ENCODE measurements around the gene TRA2B. TPM values are rescaled to one million over a fixed set of nuclear protein-coding genes. Genes with fewer than 3 reads are reported as not detected.

TRA2B gene
- total RNA-seq, 1 experiment from 2014 or later: 171 TPM

GRCh38 chr3:185984203-185984602, 46.4 kb upstream of the TRA2B start:
- no peaks in the 10 kb centered on the region for H3K9me3 ChIP-seq (ENCODE audit: control insufficient read depth, insufficient read depth, low read depth, low read length)
- H3K4me3 ChIP-seq (ENCODE audit: low read depth in 2 of 2, low read length in 2 of 2): no peak overlapping the region
- H3K4me1 ChIP-seq (ENCODE audit: control insufficient read depth, insufficient read depth, low read length): no peaks in the 10 kb centered on the region
- TF ChIP-seq, protein P1, sequence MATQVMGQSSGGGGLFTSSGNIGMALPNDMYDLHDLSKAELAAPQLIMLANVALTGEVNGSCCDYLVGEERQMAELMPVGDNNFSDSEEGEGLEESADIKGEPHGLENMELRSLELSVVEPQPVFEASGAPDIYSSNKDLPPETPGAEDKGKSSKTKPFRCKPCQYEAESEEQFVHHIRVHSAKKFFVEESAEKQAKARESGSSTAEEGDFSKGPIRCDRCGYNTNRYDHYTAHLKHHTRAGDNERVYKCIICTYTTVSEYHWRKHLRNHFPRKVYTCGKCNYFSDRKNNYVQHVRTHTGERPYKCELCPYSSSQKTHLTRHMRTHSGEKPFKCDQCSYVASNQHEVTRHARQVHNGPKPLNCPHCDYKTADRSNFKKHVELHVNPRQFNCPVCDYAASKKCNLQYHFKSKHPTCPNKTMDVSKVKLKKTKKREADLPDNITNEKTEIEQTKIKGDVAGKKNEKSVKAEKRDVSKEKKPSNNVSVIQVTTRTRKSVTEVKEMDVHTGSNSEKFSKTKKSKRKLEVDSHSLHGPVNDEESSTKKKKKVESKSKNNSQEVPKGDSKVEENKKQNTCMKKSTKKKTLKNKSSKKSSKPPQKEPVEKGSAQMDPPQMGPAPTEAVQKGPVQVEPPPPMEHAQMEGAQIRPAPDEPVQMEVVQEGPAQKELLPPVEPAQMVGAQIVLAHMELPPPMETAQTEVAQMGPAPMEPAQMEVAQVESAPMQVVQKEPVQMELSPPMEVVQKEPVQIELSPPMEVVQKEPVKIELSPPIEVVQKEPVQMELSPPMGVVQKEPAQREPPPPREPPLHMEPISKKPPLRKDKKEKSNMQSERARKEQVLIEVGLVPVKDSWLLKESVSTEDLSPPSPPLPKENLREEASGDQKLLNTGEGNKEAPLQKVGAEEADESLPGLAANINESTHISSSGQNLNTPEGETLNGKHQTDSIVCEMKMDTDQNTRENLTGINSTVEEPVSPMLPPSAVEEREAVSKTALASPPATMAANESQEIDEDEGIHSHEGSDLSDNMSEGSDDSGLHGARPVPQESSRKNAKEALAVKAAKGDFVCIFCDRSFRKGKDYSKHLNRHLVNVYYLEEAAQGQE (IDR thresholded peaks at IDR 0.05; ENCODE audit: insufficient read depth in 1 of 2, low read depth in 2 of 2, low read length in 1 of 2): no peak
- TF ChIP-seq SIN3A (IDR thresholded peaks at IDR 0.05; ENCODE audit: borderline replicate concordance, insufficient read depth, low read depth, low read length): no peak
- no peak for TF ChIP-seq CTCF (IDR thresholded peaks at IDR 0.05)
- TF ChIP-seq POLR2AphosphoS5 (IDR thresholded peaks at IDR 0.05; ENCODE audit: low read depth, low read length): no peak
- no peak for TF ChIP-seq TCF7L2 (IDR thresholded peaks at IDR 0.05; ENCODE audit: low read depth, low read length)
- no peaks in the 10 kb centered on the region for H3K27me3 ChIP-seq (ENCODE audit: control insufficient read depth, insufficient read depth, low read length)
- BruUV-seq (replicated peaks): no TSS peak
- POLR2A ChIA-PET: no interaction called here
- peak; percentile 27 for ATAC-seq
- H3K36me3 ChIP-seq (ENCODE audit: control insufficient read depth, insufficient read depth, low read length): no peaks in the 10 kb centered on the region
- H3K27ac ChIP-seq (ENCODE audit: low read length): no peak overlapping the region
- in situ Hi-C loops (cut with HindIII; ENCODE audit: low pct_unique_long_range_greater_than_20kb, low sequenced_read_pairs) (no loop called here), intact Hi-C loops (cut with micrococcal nuclease; ENCODE audit: unreplicated experiment) (loop anchor here (5.0 kb wide), 2 partner anchors 123 to 273 kb away; partner anchors contain the start of gene ETV5)
- CTCF ChIA-PET: no interaction called here
- no peak for DNase-seq (ENCODE audit: low read depth, low spot score)

GRCh38 chr3:185983495-185984141, 45.8 kb upstream of the TRA2B start:
- Histone ChIP-seq H3K4me1 (ENCODE audit: control insufficient read depth, insufficient read depth, low read length) (no peaks in the 10 kb centered on the region), H3K27ac (ENCODE audit: low read length) (no peak overlapping the region), H3K4me3 (ENCODE audit: low read depth in 2 of 2, low read length in 2 of 2) (peak overlapping the region in 1 of 2 experiments; percentile 21; a peak in 1 of 4 replicates), H3K27me3 (ENCODE audit: control insufficient read depth, insufficient read depth, low read length) (no peaks in the 10 kb centered on the region), H3K36me3 (ENCODE audit: control insufficient read depth, insufficient read depth, low read length) (no peaks in the 10 kb centered on the region), H3K9me3 (ENCODE audit: control insufficient read depth, insufficient read depth, low read depth, low read length) (no peaks in the 10 kb centered on the region)
- BruUV-seq (replicated peaks): no TSS peak
- DNase-seq (ENCODE audit: low read depth, low spot score) (peak; percentile 59), ATAC-seq (peak; percentile 97)
- ChIA-PET POLR2A (no interaction called here), CTCF (interaction anchor here (0.6 to 1.3 kb wide), 6 partner anchors 13 to 318 kb away, joined by 3 to 12 read pairs (median 6); no protein-coding TSS in a partner anchor)
- intact Hi-C loops (cut with micrococcal nuclease; ENCODE audit: unreplicated experiment) (loop anchor here (1.0 to 5.0 kb wide), 4 partner anchors 124 to 559 kb away; partner anchors contain the start of gene ETV5), in situ Hi-C loops (cut with HindIII; ENCODE audit: low pct_unique_long_range_greater_than_20kb, low sequenced_read_pairs) (no loop called here)
- TF ChIP-seq CTCF (IDR thresholded peaks at IDR 0.05) (peak; percentile 92), TCF7L2 (IDR thresholded peaks at IDR 0.05; ENCODE audit: low read depth, low read length) (no peak)

All from Panc1 (cell line).